Endothelial cell of umbilical vein (primary cell): Measurements from ENCODE around the gene IKZF5. TPM values are rescaled to one million over a fixed set of nuclear protein-coding genes. Genes with fewer than 3 reads are reported as not detected.

Source experiments
- BruUV-seq: library from RNA; stranded (reverse); fragments of 400-500 nt; replicated peaks from 2 replicates; lab custom pipeline; 2021; lab: Mats Ljungman, UMichigan
- CTCF ChIA-PET: fragments of 300-600, 350-600 bp; sonication (Branson Sonifier 250); formaldehyde crosslinking; loops from one replicate; lab custom pipeline; 2021; ENCODE audit warnings: antibody characterized with exemption, inconsistent platforms; lab: Charles Lee
- POLR2A ChIA-PET: fragments of 300-600, 350-600 bp; sonication (Branson Sonifier 250); formaldehyde crosslinking; loops from one replicate; lab custom pipeline; 2021; ENCODE audit warnings: antibody characterized with exemption, inconsistent platforms; lab: Charles Lee
- DNase-seq: peaks from one replicate; pipeline ENCODE4 v3.0.0-alpha.2; 2011; ENCODE audit warnings: low read depth, low spot score
- FAIRE-seq: peaks from 2 replicates; lab custom pipeline; 2011; peaks lifted over from hg19 to GRCh38; lab: Jason Lieb, UNC
- H2AFZ ChIP-seq: 2 replicates; pipeline ENCODE4 v1.6.0; 2012; ENCODE audit warnings: low read depth, low read length, control low read depth, inconsistent platforms
- H3K27ac ChIP-seq: 2 replicates; pipeline ENCODE4 v1.5.1; 2011; ENCODE audit warnings: low read depth, mild to moderate bottlenecking, control low read depth, low read length, moderate library complexity; ENCODE audit not compliant: insufficient read depth
- H3K27me3 ChIP-seq, 2 experiments: 2 replicates each; pipeline versions ENCODE4 v1.6.0 to v1.6.1; 2011; ENCODE audit warnings: low read length in 2 of 2, mixed read lengths in 1 of 2; ENCODE audit not compliant: control insufficient read depth in 2 of 2, insufficient read depth in 2 of 2
- H3K36me3 ChIP-seq, 2 experiments: 2 replicates in 1 of 2; 3 replicates in 1 of 2; pipeline ENCODE4 v1.5.1; 2011; ENCODE audit warnings: low read length in 2 of 2, mild to moderate bottlenecking in 1 of 2, moderate library complexity in 1 of 2; ENCODE audit not compliant: control insufficient read depth in 2 of 2, insufficient read depth in 2 of 2; ENCODE audit errors: extremely low read depth in 1 of 2
- H3K4me1 ChIP-seq: 3 replicates; pipeline ENCODE4 v1.5.1; 2011; ENCODE audit warnings: mild to moderate bottlenecking, low read length; ENCODE audit not compliant: control insufficient read depth, insufficient read depth; ENCODE audit errors: extremely low read depth
- H3K4me2 ChIP-seq: 2 replicates; pipeline ENCODE4 v1.6.1; 2011; ENCODE audit warnings: low read length, control low read depth, mixed read lengths; ENCODE audit not compliant: insufficient read depth
- H3K4me3 ChIP-seq, 3 experiments: fragments of 200-600 bp in 1 of 3; sonication (generic), shearing (Covaris generic) in 1 of 3; replicated peaks in 1 of 3; 2 replicates each; pipeline ENCODE4 v1.5.1; 2011 to 2016; ENCODE audit warnings: control low read depth in 3 of 3, low read length in 3 of 3, mild to moderate bottlenecking in 2 of 3, inconsistent platforms in 1 of 3, low read depth in 1 of 3, moderate library complexity in 1 of 3; ENCODE audit not compliant: insufficient read depth in 1 of 3
- H3K79me2 ChIP-seq: 2 replicates; pipeline ENCODE4 v1.6.0; 2012; ENCODE audit warnings: low read length, inconsistent platforms; ENCODE audit not compliant: control insufficient read depth, insufficient read depth
- H3K9ac ChIP-seq: replicated peaks from 2 replicates; pipeline ENCODE3; 2011; ENCODE audit warnings: low read length, control low read depth; ENCODE audit not compliant: insufficient read depth; ENCODE audit errors: extremely low read depth
- H3K9me1 ChIP-seq: replicated peaks from 3 replicates; pipeline ENCODE4 v1.6.0; 2011; ENCODE audit warnings: mild to moderate bottlenecking, low read length; ENCODE audit not compliant: control insufficient read depth, insufficient read depth; ENCODE audit errors: extremely low read depth
- H3K9me3 ChIP-seq: replicated peaks from 2 replicates; pipeline ENCODE4 v1.5.1; 2012; ENCODE audit warnings: low read length, inconsistent platforms; ENCODE audit not compliant: control insufficient read depth, insufficient read depth
- H4K20me1 ChIP-seq: replicated peaks from 2 replicates; pipeline ENCODE3; 2011; ENCODE audit warnings: mild to moderate bottlenecking, low read length; ENCODE audit not compliant: control insufficient read depth, insufficient read depth; ENCODE audit errors: extremely low read depth
- CTCF ChIP-seq, 2 donors: IDR thresholded peaks; 1 replicate in 1 of 2; 2 replicates in 1 of 2; pipeline ENCODE4 v1.5.1; 2011; ENCODE audit warnings: low read length in 2 of 2, mild to moderate bottlenecking in 2 of 2, moderate library complexity in 2 of 2, control low read depth in 1 of 2, inconsistent platforms in 1 of 2, low read depth in 1 of 2; ENCODE audit not compliant: insufficient read depth in 1 of 2; ENCODE audit errors: extremely low read depth in 1 of 2
- EZH2 ChIP-seq: IDR thresholded peaks from 2 replicates; pipeline ENCODE4 v1.6.1; 2012; ENCODE audit warnings: borderline replicate concordance, low read depth, mild to moderate bottlenecking, moderate library complexity, low read length, inconsistent platforms; ENCODE audit not compliant: severe bottlenecking
- FOS ChIP-seq: IDR thresholded peaks from 2 replicates; pipeline ENCODE4 v1.6.1; 2011; ENCODE audit warnings: mild to moderate bottlenecking, low read length, moderate library complexity, borderline replicate concordance; ENCODE audit not compliant: insufficient read depth
- GATA2 ChIP-seq: IDR thresholded peaks from 2 replicates; pipeline ENCODE4 v1.7.0; 2011; ENCODE audit warnings: low read depth, mild to moderate bottlenecking, moderate library complexity, mixed read lengths, low read length; ENCODE audit not compliant: insufficient read length, insufficient read depth
- JUN ChIP-seq: IDR thresholded peaks from 2 replicates; pipeline ENCODE4 v1.6.1; 2011; ENCODE audit warnings: borderline replicate concordance, low read depth; ENCODE audit not compliant: insufficient read length, insufficient read depth
- MAX ChIP-seq: IDR thresholded peaks from 2 replicates; pipeline ENCODE4 v1.6.1; 2011; ENCODE audit not compliant: insufficient read depth, insufficient read length
- MYC ChIP-seq: IDR thresholded peaks from one replicate; pipeline ENCODE4 v1.6.1; 2011; ENCODE audit warnings: mild to moderate bottlenecking, low read depth, low read length
- POLR2A ChIP-seq: IDR thresholded peaks from 2 replicates; pipeline ENCODE4 v1.6.1; 2012; ENCODE audit warnings: low read depth, mild to moderate bottlenecking, control low read depth, low read length
- POLR2AphosphoS5 ChIP-seq: IDR thresholded peaks from 2 replicates; pipeline ENCODE4 v1.6.1; 2012; ENCODE audit warnings: low read depth, mild to moderate bottlenecking, control low read depth, low read length, moderate library complexity; ENCODE audit not compliant: insufficient read depth
- dilution Hi-C: fragments of 300-500 bp; cut with MboI; formaldehyde crosslinking; loops from one replicate; pipeline ENCODE4 v1.15.0; 2019; ENCODE audit warnings: low sequenced_read_pairs; ENCODE audit not compliant: extremely low pct_ligation_motif_present
- intact Hi-C: fragments of 100-400 bp; cut with micrococcal nuclease; formaldehyde crosslinking; loops from one replicate; pipeline ENCODE4 v1.10.0; 2022
- polyA plus RNA-seq, 4 experiments: library from polyadenylated mRNA; depleted of rRNA in 3 of 4; stranded (reverse) in 3 of 4; unstranded in 1 of 4; fragments of >200 nt; gene quantifications; 2 replicates each; pipeline versions ENCODE4 v1.2.1 to v1.2.3, GENCODE V29; 2011 to 2012; ENCODE audit warnings: missing spikeins in 1 of 4
- total RNA-seq: library from RNA; stranded (reverse); gene quantifications from 2 replicates; pipeline ENCODE4 v1.2.3, GENCODE V29; 2021

The IKZF5 gene
- total and polyA plus RNA-seq, 2 donors (not counting 3 experiments of a cell fraction or from before 2014, with no cell fraction given): 7.1 to 10.3 TPM

GRCh38 chr10:123042708-123043408 lies 34.3 kb upstream of the IKZF5 start:
- H3K36me3 ChIP-seq: no peaks in the 10 kb centered on the region
- CTCF ChIA-PET: interaction anchor here (0.6 to 1.6 kb wide), 26 partner anchors 9 to 1419 kb away, joined by 3 to 15 read pairs (median 3); partner anchors contain the start of gene LHPP
- H3K4me2 ChIP-seq: no peak overlapping the region
- H3K4me3 ChIP-seq: no peak overlapping the region
- intact Hi-C loops (loop anchor here (1.0 kb wide), 1 partner anchor 516 kb away; no protein-coding TSS in a partner anchor), dilution Hi-C loops (no loop called here)
- no peak for TF ChIP-seq POLR2A
- no peak for TF ChIP-seq MAX
- TF ChIP-seq FOS: no peak
- TF ChIP-seq JUN: no peak
- no peak for TF ChIP-seq MYC
- no peak for TF ChIP-seq CTCF (IDR thresholded peaks at IDR 0.05; ENCODE audit: extremely low read depth in 1 of 2, insufficient read depth in 1 of 2, low read depth in 1 of 2, low read length in 2 of 2)
- TF ChIP-seq EZH2: no peak
- TF ChIP-seq GATA2: no peak
- no peak for TF ChIP-seq POLR2AphosphoS5
- H3K27me3 ChIP-seq: no peaks in the 10 kb centered on the region
- H3K9me3 ChIP-seq: no peaks in the 10 kb centered on the region
- no peak for DNase-seq
- H4K20me1 ChIP-seq: no peaks in the 10 kb centered on the region
- H3K9ac ChIP-seq: no peak overlapping the region
- no peak overlapping the region for H2AFZ ChIP-seq
- POLR2A ChIA-PET: no interaction called here
- BruUV-seq: no TSS peak
- H3K9me1 ChIP-seq: no peaks in the 10 kb centered on the region
- FAIRE-seq: no peak
- H3K4me1 ChIP-seq: no peaks in the 10 kb centered on the region
- no peaks in the 10 kb centered on the region for H3K79me2 ChIP-seq
- no peak overlapping the region for H3K27ac ChIP-seq
